Hepatocyte (in vitro differentiated cells): ENCODE measurements around the gene RANBP1.

Experiments
- EZH2 ChIP-seq: fragments of 200-600 bp; sonication (generic); IDR thresholded peaks from 2 replicates; pipeline ENCODE4 v1.6.1; 2016; ENCODE audit warnings: antibody characterized with exemption, mild to moderate bottlenecking, borderline replicate concordance
- EZH2phosphoT487 ChIP-seq: fragments of 200-600 bp; sonication (generic); IDR thresholded peaks from one replicate; pipeline ENCODE4 v1.6.1; 2018; ENCODE audit warnings: antibody characterized with exemption, mild to moderate bottlenecking, low read depth, moderate library complexity; ENCODE audit not compliant: unreplicated experiment, severe bottlenecking

- TF ChIP-seq EZH2phosphoT487 (no peak), EZH2 (no peak)
Observed at GRCh38 chr22:20118300-20119020, 2.6 kb downstream of the RANBP1 start.
